ENCODE measurements around the gene BABAM2. TPM values are rescaled to one million over a fixed set of nuclear protein-coding genes. Genes with fewer than 3 reads are reported as not detected.

BABAM2 gene
- total RNA-seq, 1 experiment from 2014 or later: 46.1 TPM

- no peaks in the 10 kb centered on the region for H3K9me3 ChIP-seq (ENCODE audit: insufficient read depth, low read depth)
- intact Hi-C loops (cut with micrococcal nuclease; ENCODE audit: unreplicated experiment): no loop called here
Observed at GRCh38 chr2:28045676-28046351, 155.3 kb downstream of the BABAM2 start.

GRCh38 chr2:28046921-28047320, 156.4 kb downstream of the BABAM2 start:
- no peaks in the 10 kb centered on the region for H3K36me3 ChIP-seq (ENCODE audit: low read depth)
- H3K4me3 ChIP-seq: no peak overlapping the region
- DNase-seq: no peak
- BruUV-seq (replicated peaks): no TSS peak
- H3K27me3 ChIP-seq (ENCODE audit: insufficient read depth, low read depth): no peaks in the 10 kb centered on the region
- H3K9me3 ChIP-seq (ENCODE audit: insufficient read depth, low read depth): no peaks in the 10 kb centered on the region
- POLR2A ChIA-PET (ENCODE audit: unreplicated experiment): no interaction called here
- TF ChIP-seq CTCF (conservative IDR thresholded peaks at IDR 0.05) (no peak), EZH2 (IDR thresholded peaks at IDR 0.05; ENCODE audit: low read depth) (no peak)
- CTCF ChIA-PET: no interaction called here
- no peaks in the 10 kb centered on the region for H3K9me2 ChIP-seq (ENCODE audit: insufficient read depth)
- peaks cover 28% of the 10 kb centered on the region for H3K4me1 ChIP-seq (replicated peaks; ENCODE audit: insufficient read depth)
- H2AFZ ChIP-seq: no peak overlapping the region
- no peak overlapping the region for H3K4me2 ChIP-seq
- intact Hi-C loops (cut with micrococcal nuclease; ENCODE audit: unreplicated experiment): no loop called here
- no peaks in the 10 kb centered on the region for H3K79me2 ChIP-seq (ENCODE audit: low read depth)
- H3K27ac ChIP-seq: no peak overlapping the region
- no peaks in the 10 kb centered on the region for H4K20me1 ChIP-seq (ENCODE audit: insufficient read depth)
- peaks cover 7% of the 10 kb centered on the region; the same call in 1 of the 2 replicates for H3F3A ChIP-seq (ENCODE audit: insufficient read depth, low read depth)

More at GRCh38 chr2:28045676-28046351, 155.3 kb downstream of the BABAM2 start:
- Histone ChIP-seq H3K27ac (peak overlapping the region; percentile 53), H3K4me2 (peak overlapping the region; percentile 34), H3K4me1 (replicated peaks; ENCODE audit: insufficient read depth) (peaks cover 28% of the 10 kb centered on the region), H3K27me3 (ENCODE audit: insufficient read depth, low read depth) (no peaks in the 10 kb centered on the region), H3K36me3 (ENCODE audit: low read depth) (no peaks in the 10 kb centered on the region), H3K9me2 (ENCODE audit: insufficient read depth) (no peaks in the 10 kb centered on the region), H3K79me2 (ENCODE audit: low read depth) (no peaks in the 10 kb centered on the region), H3F3A (ENCODE audit: insufficient read depth, low read depth) (peaks cover 7% of the 10 kb centered on the region; the same call in 1 of the 2 replicates), H4K20me1 (ENCODE audit: insufficient read depth) (no peaks in the 10 kb centered on the region), H3K4me3 (no peak overlapping the region), H2AFZ (no peak overlapping the region)
- no peak for TF ChIP-seq EZH2 (IDR thresholded peaks at IDR 0.05; ENCODE audit: low read depth)
- TF ChIP-seq CTCF (conservative IDR thresholded peaks at IDR 0.05): no peak
- ChIA-PET CTCF (no interaction called here), POLR2A (ENCODE audit: unreplicated experiment) (interaction anchor here (0.7 kb wide), 1 partner anchor 64 kb away, joined by 4 read pairs; no protein-coding TSS in a partner anchor)
- BruUV-seq (replicated peaks): no TSS peak
- peak; percentile 3 to 75 for DNase-seq

- Histone ChIP-seq H4K20me1 (ENCODE audit: insufficient read depth) (no peaks in the 10 kb centered on the region), H3K4me3 (no peak overlapping the region), H3K27me3 (ENCODE audit: insufficient read depth, low read depth) (no peaks in the 10 kb centered on the region), H3K9me2 (ENCODE audit: insufficient read depth) (no peaks in the 10 kb centered on the region), H3K79me2 (ENCODE audit: low read depth) (no peaks in the 10 kb centered on the region), H3K36me3 (ENCODE audit: low read depth) (no peaks in the 10 kb centered on the region), H2AFZ (no peak overlapping the region), H3K4me2 (no peak overlapping the region), H3K9me3 (ENCODE audit: insufficient read depth, low read depth) (no peaks in the 10 kb centered on the region), H3K27ac (no peak overlapping the region), H3K4me1 (replicated peaks; ENCODE audit: insufficient read depth) (peaks cover 28% of the 10 kb centered on the region), H3F3A (ENCODE audit: insufficient read depth, low read depth) (peaks cover 7% of the 10 kb centered on the region; the same call in 1 of the 2 replicates)
- ChIA-PET POLR2A (ENCODE audit: unreplicated experiment) (no interaction called here), CTCF (no interaction called here)
- TF ChIP-seq CTCF (conservative IDR thresholded peaks at IDR 0.05): no peak
- no peak for TF ChIP-seq EZH2 (IDR thresholded peaks at IDR 0.05; ENCODE audit: low read depth)
- DNase-seq: peak in 1 of 2 experiments; percentile 39
- BruUV-seq (replicated peaks): no TSS peak
- intact Hi-C loops (cut with micrococcal nuclease; ENCODE audit: unreplicated experiment): no loop called here
Observed at GRCh38 chr2:28047681-28048080, 157.2 kb downstream of the BABAM2 start.
